ENCODE results near the gene LIPJ.

Gene LIPJ

GRCh38 chr10:88594482-88594881 lies 7.9 kb downstream of the LIPJ start:
- DNase-seq (ENCODE audit: low read depth in 2 of 2): no peak

- DNase-seq (ENCODE audit: low read depth in 2 of 2): no peak
Measured at GRCh38 chr10:88598055-88598454, 11.5 kb downstream of the LIPJ start.

- no peak for DNase-seq (ENCODE audit: low read depth in 2 of 2)
Measured at GRCh38 chr10:88608052-88608732, 21.6 kb downstream of the LIPJ start.

- no peak for DNase-seq (ENCODE audit: low read depth in 2 of 2)
Measured at GRCh38 chr10:88608780-88609179, 22.2 kb downstream of the LIPJ start.

GRCh38 chr10:88616250-88616977 lies 29.9 kb downstream of the LIPJ start:
- DNase-seq (ENCODE audit: low read depth in 2 of 2): no peak

GRCh38 chr10:88617772-88618300 lies 31.3 kb downstream of the LIPJ start:
- DNase-seq (ENCODE audit: low read depth in 2 of 2): no peak

- no peak for DNase-seq (ENCODE audit: low read depth in 2 of 2)
Measured at GRCh38 chr10:88618496-88618895, 31.9 kb downstream of the LIPJ start.

GRCh38 chr10:88620441-88620840 lies 33.9 kb downstream of the LIPJ start:
- no peak for DNase-seq (ENCODE audit: low read depth in 2 of 2)

GRCh38 chr10:88623835-88624234 lies 37.3 kb downstream of the LIPJ start:
- DNase-seq (ENCODE audit: low read depth in 2 of 2): no peak

GRCh38 chr10:88624840-88625239 lies 38.3 kb downstream of the LIPJ start:
- no peak for DNase-seq (ENCODE audit: low read depth in 2 of 2)

- DNase-seq (ENCODE audit: low read depth in 2 of 2): no peak
Measured at GRCh38 chr10:88640186-88640585, 53.6 kb downstream of the LIPJ start.

- no peak for DNase-seq (ENCODE audit: low read depth in 2 of 2)
Measured at GRCh38 chr10:88642209-88642608, 55.6 kb downstream of the LIPJ start.

- peak in 1 of 2 experiments; percentile 28 for DNase-seq (ENCODE audit: low read depth in 2 of 2)
Measured at GRCh38 chr10:88642963-88643362, 56.4 kb downstream of the LIPJ start.

GRCh38 chr10:88647061-88647615 lies 60.6 kb downstream of the LIPJ start:
- DNase-seq (ENCODE audit: low read depth in 2 of 2): no peak

GRCh38 chr10:88651101-88651551 lies 64.6 kb downstream of the LIPJ start:
- peak; percentile 90 to 91 for DNase-seq (ENCODE audit: low read depth in 2 of 2)

- peak in 1 of 2 experiments; percentile 29 for DNase-seq (ENCODE audit: low read depth in 2 of 2)
Measured at GRCh38 chr10:88652616-88653015, 66.1 kb downstream of the LIPJ start.

All from fibroblast of skin of left quadriceps (primary cell).